M059J (cell line): ENCODE results near the gene KIAA1328. TPM values are rescaled to one million over a fixed set of nuclear protein-coding genes. Genes with fewer than 3 reads are reported as not detected.
"Not testable (repeated sequence)": the region's sequence is repeated elsewhere in the genome, so short reads cannot be mapped to it uniquely, and the experiment has no call there.

Experiments
- DNase-seq: peaks from one replicate; pipeline ENCODE4 v3.0.0-alpha.2; 2012; ENCODE audit warnings: low read depth
- total RNA-seq: library from RNA; depleted of rRNA; stranded (reverse); fragments of >200 nt; shearing (Covaris generic); gene quantifications from 2 replicates; pipeline ENCODE4 v1.2.3, GENCODE V29; 2014

KIAA1328 gene
- total RNA-seq, 1 experiment from 2014 or later = 7.4 TPM

DNA sequence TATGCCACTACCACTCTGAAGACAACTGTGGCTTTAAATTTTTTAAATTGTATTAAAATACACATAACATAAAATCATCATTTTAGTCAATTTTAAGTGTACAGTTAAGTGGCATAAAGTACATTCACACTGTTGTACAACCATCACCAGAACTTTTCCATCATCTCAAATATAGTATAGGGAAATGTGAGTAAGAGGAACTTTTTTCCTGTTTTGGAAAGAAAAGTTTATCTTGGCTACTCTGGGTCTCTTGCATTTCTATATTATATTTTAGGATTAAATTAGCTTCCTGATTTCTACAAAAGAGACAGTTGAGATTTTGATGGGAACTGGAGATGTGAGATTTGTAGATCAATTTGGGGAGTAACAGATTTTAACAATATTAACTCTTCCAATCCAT is 3.4 kb upstream of the KIAA1328 start:
- DNase-seq = no peak

DNA sequence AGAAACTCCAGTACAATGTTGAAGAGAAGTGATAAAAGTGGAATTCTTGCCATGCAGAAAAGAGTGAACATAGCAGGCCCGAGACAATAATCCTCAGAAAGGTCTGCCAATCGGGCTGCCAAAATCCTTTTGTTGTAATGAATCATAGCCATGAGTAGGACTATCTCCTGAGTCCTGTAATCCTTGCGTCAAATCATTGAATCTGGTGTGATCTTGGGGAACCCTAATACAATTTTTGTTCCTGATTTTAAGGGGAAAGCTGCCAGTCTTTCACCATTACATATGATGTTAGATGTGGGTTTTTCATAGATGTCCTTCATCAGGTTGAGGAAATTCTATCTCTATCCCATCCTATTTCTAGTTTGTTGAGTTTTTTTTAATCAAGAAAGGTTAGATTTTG is 2.4 kb upstream of the KIAA1328 start:
- no peak for DNase-seq

DNA sequence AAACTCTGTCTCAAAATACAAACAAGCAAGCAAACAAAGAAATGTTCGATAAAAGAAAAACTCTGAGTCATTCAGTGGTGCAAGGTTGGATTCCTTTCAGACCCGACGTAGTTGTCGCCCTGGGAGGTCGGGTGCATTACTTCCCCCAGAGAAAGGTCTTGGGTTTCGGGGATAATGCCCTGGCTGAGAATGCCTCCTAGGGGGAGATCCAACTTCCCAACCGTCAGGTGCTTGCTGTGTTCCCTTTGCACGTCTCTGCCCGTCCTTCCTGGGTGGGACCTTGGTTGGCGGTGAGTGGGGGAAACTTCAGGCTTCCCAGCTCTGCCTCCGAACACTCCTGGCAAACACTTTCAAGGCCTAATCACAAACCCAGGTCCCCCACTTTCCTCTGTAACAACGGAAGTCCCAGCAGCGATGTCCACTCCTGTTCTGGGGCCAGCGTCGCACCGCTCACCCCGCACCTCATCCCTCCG is 734 bp upstream of the KIAA1328 start:
- peak; percentile 73 for DNase-seq

DNA sequence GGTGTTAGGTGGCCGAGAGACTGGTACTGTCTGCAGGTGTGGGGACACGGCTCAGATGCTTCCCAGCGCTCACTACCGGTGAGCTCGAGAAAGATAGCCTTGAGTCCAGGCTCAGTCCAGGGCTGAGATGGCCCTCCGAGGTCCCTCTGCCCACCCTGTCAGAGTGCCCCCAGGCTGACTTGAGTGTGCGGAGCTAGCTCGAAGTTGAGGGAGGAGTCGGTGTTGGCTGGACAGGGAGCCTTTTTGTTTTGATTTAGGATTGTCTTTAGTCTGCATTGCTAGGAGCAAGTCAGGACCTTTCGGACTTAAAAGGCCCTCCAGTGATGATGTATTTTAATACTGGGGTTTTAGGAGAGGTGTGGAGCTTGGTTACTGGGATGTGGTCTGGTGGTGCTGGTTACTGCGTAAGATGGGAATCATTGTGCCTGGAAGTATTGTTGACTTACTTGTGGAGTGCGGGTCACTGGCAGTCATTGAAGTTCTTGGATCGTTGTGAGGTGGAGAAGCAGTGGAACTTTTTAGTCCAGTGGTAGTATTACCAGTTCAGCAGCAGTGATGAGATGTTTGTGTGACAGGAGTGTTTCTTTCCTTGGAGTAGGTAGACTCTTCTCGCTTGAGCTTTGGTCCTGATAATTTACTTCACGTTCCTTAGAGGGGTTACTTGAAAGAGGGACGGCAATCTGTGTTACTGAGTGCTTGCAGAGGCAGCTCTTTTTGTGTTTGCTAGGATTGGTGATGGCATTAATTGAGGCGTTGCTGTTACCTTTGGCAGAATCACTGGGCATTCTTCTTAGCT is 633 bp downstream of the KIAA1328 start:
- peak; percentile 44 for DNase-seq

DNA sequence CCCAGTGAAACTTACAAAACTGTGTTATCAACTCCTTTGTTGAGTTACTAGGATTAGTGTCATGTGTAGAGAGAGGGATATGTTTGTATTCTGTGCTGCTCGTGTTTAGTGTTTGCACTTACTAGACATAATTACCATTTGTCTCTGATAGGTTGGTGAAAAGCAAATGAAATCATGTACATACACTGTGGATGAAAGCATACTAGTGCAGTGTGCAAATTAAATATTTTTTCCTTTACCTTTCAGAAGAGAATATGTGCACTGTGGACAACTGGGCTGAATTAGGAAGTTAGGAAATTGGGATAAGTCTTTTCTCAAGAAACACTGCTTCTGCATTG is 1.2 kb downstream of the KIAA1328 start:
- no peak for DNase-seq

DNA sequence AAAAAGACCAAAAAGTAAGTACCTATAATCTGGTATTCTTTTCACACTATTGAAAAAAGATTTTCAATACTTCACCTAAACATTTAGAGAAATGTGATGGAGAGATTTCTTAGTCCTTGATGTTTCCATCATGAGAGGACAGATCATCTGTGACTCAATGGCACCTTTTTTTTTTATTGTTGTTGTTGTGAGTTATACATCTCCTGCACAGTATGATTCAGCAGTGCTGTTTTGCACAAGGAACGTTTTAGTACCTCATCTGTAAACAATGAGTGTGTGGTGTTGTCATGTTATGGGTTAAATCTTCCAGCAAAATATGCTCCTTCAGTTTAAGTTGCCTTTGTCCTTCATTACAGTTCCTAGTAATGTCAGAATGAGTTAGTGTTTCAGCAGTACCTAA is 2.2 kb downstream of the KIAA1328 start:
- peak; percentile 40 for DNase-seq

DNA sequence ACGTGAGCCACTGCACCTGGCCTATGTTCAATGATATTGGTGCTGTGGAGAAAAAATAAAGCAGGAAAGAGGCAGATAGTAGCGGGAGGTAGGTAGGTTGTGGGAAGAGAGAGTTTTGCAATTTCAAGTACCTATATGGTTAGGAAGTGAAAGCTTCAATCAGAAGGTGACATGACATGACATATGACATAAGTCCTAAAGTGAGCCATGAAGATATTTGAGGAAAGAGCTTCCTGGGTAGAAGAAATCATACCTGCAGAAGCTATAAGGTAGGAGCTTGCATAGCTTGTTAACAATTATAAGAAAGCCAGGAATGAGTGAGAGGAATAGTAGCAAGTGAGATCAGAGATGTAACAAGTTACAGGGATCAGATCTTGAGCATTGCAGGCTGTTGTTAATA is 4.2 kb downstream of the KIAA1328 start:
- no peak for DNase-seq

DNA sequence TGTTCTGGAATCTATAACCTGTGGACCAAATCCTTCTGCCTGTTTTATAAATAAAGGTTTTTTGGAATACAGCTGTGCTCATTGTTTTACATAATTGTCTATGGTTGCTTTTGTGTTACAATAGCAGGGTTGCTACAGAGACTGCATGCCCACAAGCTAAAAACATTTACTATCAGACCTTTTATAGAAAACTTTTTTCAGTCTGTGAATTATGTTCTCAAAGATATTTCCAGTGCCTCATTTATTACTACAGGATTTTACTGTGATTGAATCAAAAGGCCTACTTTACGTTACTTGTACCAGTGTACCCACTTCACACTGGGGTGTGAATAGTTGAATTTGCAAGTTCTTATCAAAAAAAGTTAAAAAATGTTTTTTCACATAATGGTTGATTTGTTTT is 7.0 kb downstream of the KIAA1328 start:
- no peak for DNase-seq

DNA sequence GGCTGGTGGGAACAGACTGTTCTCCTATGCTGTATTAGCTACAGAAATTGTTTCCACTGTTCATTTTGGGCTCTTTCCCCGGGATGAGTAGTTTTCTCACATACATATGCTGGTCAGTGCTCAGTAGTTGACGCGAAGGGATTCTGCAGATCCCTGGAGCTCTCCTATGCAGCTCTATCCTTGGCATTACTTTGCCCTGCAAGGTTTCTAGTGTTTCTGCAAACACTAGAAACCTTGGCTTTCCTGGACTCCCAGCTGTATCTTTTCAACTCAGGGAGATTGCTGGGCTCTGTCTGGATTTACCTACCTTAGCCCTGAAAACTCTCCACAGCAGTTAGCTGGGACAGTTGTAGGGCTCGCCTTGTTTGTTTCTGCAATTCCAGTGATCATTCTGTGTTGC is 10.9 kb downstream of the KIAA1328 start:
- no peak for DNase-seq

DNA sequence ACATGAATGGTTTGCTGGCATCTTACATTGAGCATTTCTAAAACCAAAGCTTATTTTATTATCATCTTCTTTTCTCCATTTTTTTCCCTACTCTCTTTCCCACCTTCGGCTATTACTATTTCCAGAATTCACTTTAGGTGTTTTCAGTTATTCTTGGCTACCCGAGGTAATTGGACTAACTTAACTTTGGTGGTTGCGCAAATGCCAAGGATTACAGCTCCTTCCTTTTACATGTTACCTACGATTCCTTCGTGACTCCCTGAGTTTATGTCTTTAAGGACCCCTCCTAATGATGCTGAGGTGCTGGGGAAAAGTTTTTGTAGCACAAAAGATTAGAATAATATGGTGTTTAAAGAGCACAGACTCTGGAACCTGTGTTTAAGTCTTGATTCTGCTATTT is 14.3 kb downstream of the KIAA1328 start:
- no peak for DNase-seq

DNA sequence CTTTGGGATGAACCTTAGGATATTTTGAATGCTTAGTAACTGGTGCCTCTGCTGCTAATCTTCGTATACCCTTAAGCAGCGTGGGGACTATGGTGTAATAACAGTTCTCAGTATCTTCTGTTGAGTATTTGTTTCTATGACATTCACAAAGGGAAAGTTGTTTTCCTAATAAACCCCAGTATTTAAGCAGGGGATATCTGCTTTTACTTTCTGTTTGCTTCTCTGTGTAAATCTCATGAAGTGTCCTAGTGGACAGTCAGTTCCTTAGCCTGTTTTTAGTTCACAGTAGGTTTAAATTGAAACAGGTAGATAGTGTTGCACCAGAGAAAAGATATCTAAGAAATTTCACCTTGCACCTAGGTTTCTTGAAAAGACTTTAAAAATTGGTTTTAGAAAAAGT is 14.9 kb downstream of the KIAA1328 start:
- DNase-seq = no peak

DNA sequence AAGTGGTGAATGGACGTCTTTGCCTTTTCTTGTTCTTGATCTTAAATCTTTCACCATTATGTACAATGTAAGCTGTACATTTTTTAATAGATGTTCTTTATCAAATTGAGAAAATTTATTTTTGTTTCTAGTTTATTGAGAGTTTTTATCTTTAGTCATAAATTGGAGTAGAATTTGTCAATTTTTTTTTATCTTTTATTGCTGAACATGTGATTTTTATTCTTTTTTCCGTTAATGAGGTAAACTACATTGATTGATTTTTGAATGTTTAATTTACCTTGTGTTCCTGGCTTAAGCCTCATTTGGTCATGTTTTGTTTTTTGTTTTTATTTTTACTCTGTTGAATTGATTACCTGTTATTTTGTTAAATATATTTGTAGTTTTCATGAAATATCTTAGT is 19.7 kb downstream of the KIAA1328 start:
- no peak for DNase-seq

DNA sequence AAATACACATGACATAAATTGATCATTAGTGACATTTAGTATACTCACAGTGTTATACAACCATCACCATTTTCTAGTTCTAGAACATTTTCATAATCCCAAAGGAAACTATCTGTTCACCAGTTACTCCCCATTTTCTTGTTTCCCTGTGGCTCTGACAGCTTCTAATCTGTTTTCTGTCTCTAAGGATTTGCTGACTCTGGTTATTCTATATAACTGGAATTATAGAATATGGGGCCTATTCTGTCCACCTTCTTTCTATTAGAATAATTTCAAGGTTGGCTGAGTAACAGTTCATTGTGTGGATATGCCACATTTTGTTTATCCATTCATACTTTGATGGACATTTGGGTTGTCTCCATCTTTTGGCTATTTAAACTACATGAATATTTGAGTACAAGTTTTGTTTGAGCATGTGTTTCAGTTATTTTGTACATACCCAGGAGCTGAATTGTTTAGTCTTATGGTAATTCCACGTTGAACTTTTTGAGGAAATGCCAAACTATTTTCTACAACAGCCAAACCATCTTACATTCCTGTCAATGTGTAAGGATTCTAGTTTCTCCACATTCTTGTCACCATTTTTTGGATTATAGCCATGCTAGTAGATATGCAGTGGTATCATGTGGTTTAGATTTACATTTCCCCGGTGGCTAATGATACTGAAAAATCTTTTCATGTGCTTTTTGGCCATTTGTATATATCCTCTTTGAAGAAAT is 20.5 kb downstream of the KIAA1328 start:
- peak; percentile 35 for DNase-seq

DNA sequence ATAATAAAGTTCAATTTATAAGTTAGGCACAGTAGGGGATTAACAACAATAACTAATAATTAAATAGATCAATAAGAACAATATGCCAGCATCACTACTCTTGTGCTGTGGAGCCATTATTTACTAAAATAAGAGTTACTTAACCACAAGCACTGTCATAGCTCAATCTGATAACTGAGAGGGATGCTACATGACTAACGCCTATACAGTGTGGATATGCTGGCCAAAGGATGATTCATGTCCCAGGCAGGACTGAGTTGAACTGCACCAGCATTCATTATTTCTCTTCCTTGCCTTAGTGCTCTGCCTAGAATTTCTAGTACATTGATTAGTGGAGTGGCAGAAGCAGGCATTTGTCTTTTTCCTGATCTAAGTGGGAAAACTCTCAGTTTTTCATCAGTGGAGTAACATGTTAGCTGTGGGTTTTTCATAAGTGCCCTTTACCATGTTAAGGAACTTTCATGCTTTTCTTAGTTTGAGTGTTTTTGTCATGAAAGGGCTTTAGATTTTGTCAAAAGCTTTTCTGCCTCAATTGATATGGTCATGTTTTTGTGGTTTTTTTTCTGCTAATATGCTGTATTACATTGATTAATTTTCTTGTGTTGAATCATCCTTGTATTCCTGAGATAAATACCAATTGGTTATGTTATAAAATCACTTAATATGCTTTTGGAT is 21.7 kb downstream of the KIAA1328 start:
- DNase-seq = peak; percentile 90

DNA sequence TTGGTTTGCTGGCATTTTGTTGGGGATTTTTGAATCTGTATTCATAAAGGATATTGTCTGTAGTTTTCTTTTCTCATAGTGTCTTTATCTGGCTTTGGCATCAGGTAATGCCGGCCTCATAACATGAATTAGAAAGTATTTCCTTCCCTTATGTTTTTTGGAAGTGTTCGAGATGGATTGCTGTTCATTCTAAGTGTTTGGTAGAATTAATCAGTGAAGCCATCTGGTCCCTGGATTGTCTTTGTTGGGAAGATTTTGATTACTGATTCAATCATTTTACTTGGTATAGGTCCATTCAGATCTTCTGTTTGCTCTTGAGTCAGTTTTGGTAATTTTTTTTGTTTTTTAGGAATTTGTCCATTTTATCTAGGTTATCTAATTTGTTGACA is 22.3 kb downstream of the KIAA1328 start:
- DNase-seq = no peak

DNA sequence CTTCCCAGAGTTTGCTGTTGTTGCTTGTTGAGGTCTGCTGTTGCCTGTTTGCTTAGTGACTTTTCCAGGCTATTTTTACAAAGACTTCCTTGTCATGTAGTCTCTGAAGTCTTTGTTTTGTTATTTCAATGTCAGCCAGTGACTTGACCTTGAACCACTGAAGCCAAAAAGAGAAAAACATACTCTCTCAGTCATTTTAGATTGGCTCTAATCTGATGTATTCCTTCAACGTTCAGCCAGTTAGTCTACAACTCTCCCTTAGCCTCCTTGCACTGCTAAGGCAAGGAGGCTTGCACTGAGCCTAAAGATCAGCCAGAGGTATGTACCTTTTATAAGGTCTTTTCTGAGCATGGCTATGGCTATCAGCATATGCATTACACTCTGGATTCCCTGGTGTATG is 27.9 kb downstream of the KIAA1328 start:
- no peak for DNase-seq

DNA sequence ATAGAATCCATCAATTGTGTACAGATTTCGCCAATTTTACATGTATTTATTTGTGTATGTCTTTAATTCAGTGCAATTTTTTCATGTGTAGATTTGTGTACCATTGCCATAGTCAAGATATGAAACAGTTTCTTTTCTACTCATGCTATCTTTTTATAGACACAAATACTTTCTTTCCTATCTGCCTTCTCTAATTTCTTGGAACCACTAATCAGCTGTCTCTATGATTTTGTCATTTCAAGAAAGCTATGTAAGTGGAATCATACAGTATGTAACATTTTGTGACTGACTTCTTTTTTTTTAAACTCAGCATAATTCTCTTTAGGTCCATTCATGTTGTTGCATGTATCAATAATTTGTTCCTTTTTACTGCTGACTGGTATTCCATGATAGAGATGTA is 33.3 kb downstream of the KIAA1328 start:
- DNase-seq = no peak

DNA sequence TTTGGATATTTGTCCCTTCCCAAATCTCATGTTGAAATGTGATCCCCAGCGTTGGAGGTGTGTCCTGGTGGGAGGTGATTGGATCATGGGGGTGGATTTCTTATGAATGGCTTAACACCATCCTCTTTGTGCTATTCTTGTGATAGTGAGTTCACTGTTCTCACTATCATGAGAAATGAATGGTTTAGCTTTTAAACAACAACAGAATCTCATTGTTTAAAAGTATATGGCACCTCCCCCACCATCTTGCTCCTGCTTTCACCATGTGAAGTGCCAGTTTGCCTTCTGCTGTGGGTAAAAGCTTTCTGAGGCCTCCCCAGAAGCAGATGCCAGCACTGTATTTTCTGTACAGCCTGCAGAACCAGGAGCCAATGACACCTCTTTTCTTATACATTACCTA is 38.1 kb downstream of the KIAA1328 start:
- no peak for DNase-seq

DNA sequence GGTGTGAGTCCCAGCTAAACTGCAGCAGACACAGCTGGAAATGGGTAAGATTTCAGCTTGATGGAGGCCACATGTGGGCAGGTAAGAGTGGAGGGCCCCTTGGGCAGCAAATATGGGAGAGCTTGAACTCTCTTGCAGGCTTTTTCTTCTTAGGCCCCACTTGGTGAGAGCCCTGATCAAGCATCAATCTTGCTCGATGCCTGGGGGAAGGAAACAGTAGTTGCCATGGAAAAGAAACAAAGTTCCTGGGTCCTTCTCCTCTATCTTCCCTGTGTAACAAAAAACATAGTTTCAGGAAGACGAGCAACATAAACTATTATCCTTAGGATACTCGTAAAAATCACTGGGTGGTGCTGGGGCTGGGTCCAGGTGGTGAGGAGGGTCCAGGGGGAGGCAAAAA is 42.9 kb downstream of the KIAA1328 start:
- peak; percentile 8 for DNase-seq

DNA sequence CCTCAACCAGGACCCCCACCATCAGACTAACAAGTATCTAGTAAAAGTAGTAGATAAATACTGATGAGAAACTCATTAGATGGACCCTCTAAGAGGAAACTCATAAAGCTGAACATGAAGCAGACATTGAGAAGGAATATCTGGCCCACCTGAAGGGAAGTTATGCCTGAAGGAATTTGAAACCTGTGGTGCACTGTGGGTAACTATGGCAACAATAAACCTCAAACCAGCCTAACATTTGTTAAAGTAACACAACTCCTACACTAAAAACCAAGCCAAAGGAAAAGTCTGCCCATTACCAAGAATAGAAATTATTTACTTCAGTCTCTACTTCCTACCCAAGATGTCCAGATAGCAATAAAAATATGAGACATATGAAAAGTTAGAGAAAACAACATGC is 43.4 kb downstream of the KIAA1328 start:
- DNase-seq = peak; percentile 41

DNA sequence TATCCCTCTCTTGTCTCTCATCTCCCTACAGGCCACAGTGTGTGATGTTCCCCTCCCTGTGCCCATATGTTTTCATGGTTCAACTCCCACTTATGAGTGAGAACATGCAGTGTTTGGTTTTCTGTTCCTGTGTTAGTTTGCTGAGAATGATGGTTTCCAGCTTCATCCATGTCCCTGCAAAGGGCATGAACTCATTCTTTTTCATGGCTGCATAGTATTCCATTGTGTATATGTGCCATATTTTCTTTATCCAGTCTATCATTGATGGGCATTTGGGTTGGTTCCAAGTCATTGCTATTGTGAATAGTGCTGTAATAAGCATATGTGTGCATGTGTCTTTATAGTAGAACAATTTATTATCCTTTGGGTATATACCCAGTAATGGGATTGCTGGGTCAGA is 44.9 kb downstream of the KIAA1328 start:
- DNase-seq = not testable (repeated sequence)

DNA sequence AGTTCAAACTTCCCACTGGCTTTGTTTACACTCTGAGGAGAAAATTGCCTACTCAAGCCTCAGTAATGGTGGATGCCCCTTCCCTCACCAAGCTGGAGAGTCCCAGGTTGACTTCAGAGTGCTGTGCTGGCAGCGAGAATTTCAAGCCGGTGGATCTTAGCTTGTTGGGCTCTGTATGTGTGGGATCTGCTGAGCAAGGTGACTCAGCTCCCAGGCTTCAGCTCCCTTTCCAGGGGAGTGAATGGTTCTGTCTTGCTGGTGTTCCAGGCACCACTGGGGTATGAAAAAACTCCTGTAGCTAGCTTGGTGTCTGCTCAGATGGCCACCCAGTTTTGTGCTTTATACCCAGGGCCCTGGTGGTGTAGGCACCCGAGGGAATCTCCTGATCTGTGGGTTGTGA is 50.9 kb downstream of the KIAA1328 start:
- DNase-seq = not testable (repeated sequence)

DNA sequence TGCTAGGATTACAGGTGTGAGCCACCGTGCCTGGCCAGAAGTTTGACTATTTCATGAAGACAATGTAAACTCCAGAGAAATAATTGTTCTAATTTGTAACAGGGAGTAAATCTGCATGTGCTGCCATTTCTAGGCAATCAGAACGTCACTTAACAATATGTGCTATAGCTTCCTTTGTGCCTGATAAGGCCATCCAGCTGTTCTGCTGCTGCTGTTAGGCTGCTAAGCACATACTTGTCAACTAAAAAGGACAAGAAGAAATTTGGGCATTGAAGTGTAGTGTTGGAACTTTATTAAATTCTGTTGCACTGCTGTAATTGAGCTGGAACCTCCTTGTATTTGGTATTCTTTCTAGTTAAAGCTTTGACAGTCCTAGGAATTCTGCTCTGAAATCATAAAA is 57.1 kb downstream of the KIAA1328 start:
- DNase-seq = no peak
